ENCODE data around the gene TSHZ2.

GRCh38 chr20:53283011-53283410 lies 310.9 kb downstream of the TSHZ2 start:
- TF ChIP-seq POLR2A (IDR thresholded peaks at IDR 0.05) (no peak), EP300 (IDR thresholded peaks at IDR 0.05) (no peak), CTCF (IDR thresholded peaks at IDR 0.05) (no peak)
